ENCODE data around the gene STRN. TPM values are rescaled to one million over a fixed set of nuclear protein-coding genes. Genes with fewer than 3 reads are reported as not detected.
A peak's percentile ranks its signal among the peaks of the same experiment; 100 is the strongest.

Gene STRN
- total and polyA plus RNA-seq, 2 of the 13 experiments (the other 11 are each of a cell fraction or from before 2014, with no cell fraction given) = 10.4 to 19.3 TPM

GRCh38 chr2:36967236-36967876 is 1.0 kb upstream of the STRN start (continued):
- TF ChIP-seq, protein P1, sequence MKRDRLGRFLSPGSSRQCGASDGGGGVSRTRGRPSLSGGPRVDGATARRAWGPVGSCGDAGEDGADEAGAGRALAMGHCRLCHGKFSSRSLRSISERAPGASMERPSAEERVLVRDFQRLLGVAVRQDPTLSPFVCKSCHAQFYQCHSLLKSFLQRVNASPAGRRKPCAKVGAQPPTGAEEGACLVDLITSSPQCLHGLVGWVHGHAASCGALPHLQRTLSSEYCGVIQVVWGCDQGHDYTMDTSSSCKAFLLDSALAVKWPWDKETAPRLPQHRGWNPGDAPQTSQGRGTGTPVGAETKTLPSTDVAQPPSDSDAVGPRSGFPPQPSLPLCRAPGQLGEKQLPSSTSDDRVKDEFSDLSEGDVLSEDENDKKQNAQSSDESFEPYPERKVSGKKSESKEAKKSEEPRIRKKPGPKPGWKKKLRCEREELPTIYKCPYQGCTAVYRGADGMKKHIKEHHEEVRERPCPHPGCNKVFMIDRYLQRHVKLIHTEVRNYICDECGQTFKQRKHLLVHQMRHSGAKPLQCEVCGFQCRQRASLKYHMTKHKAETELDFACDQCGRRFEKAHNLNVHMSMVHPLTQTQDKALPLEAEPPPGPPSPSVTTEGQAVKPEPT (CRISPR knock-in tag; IDR thresholded peaks at IDR 0.05; ENCODE audit: low read depth) = no peak
- TF ChIP-seq FOXP4 (CRISPR knock-in tag; IDR thresholded peaks at IDR 0.05) (peak; percentile 66), ZMYM3 (CRISPR knock-in tag; IDR thresholded peaks at IDR 0.05) (no peak), PHF20 (CRISPR knock-in tag; IDR thresholded peaks at IDR 0.05) (no peak), ZNF574 (CRISPR knock-in tag; IDR thresholded peaks at IDR 0.05) (no peak), HOXA7 (CRISPR knock-in tag; IDR thresholded peaks at IDR 0.05) (no peak), ATRX (CRISPR knock-in tag; IDR thresholded peaks at IDR 0.05; ENCODE audit: borderline replicate concordance) (no peak), TIGD3 (CRISPR knock-in tag; IDR thresholded peaks at IDR 0.05; ENCODE audit: borderline replicate concordance) (no peak), ZNF441 (CRISPR knock-in tag; IDR thresholded peaks at IDR 0.05; ENCODE audit: borderline replicate concordance) (no peak), HIC2 (CRISPR knock-in tag; IDR thresholded peaks at IDR 0.05; ENCODE audit: low read depth) (no peak), ZNF350 (CRISPR knock-in tag; IDR thresholded peaks at IDR 0.05; ENCODE audit: borderline replicate concordance, low read depth) (no peak)
